ENCODE measurements around the gene NUMB. TPM values are rescaled to one million over a fixed set of nuclear protein-coding genes. Genes with fewer than 3 reads are reported as not detected.
A peak's percentile ranks its signal among the peaks of the same experiment; 100 is the strongest.

NUMB gene
- total RNA-seq, 3 donors from 2014 or later (not counting 1 experiment from before 2014, with no cell fraction given), result 50.0 to 67.4 (median 56.3) TPM

DNA sequence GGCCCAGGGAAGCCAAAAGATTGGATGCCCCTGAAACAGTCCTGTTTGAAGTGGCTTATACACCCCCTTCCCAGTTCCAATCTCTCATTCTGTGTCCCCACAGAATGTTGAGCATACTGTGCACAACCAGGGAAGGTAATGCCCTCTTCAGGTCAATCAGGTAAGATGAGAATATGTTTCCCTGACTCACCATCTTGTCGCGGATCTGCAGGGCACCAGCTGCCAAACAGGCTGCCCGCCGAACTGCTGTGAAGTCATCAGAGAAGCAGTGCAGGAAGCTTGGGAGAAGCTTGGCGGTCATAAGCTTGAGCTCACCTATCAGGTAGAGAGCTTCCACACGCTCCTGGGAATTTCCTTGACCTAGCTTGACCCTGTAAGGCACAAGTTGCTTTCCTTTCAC is 42.0 kb upstream of the NUMB start:
- Histone ChIP-seq H3K27me3 (ENCODE audit: control insufficient read depth, insufficient read depth, low read length) (no peaks in the 10 kb centered on the region), H3K36me3 (ENCODE audit: control insufficient read depth, insufficient read depth, low read length) (peaks cover 15% of the 10 kb centered on the region), H3K4me1 (ENCODE audit: control insufficient read depth, insufficient read depth, low read length) (no peaks in the 10 kb centered on the region), H3K27ac (ENCODE audit: low read length) (no peak overlapping the region), H3K9me3 (ENCODE audit: control insufficient read depth, insufficient read depth, low read length) (no peaks in the 10 kb centered on the region), H3K4me3 (ENCODE audit: low read length) (no peak overlapping the region)
- H3K27ac Mint-ChIP-seq, result no peak overlapping the region
- H3K4me1 Mint-ChIP-seq, result peaks cover 6 to 10% of the 10 kb centered on the region in 2 donors
- H3K27me3 Mint-ChIP-seq (ENCODE audit: low read depth in 2 of 2), result no peaks in the 10 kb centered on the region
- H3K9me3 Mint-ChIP-seq, result no peaks in the 10 kb centered on the region
- no peak overlapping the region for H3K4me3 Mint-ChIP-seq
- DNase-seq (no peak), ATAC-seq (no peak)
- TF ChIP-seq, protein P1, sequence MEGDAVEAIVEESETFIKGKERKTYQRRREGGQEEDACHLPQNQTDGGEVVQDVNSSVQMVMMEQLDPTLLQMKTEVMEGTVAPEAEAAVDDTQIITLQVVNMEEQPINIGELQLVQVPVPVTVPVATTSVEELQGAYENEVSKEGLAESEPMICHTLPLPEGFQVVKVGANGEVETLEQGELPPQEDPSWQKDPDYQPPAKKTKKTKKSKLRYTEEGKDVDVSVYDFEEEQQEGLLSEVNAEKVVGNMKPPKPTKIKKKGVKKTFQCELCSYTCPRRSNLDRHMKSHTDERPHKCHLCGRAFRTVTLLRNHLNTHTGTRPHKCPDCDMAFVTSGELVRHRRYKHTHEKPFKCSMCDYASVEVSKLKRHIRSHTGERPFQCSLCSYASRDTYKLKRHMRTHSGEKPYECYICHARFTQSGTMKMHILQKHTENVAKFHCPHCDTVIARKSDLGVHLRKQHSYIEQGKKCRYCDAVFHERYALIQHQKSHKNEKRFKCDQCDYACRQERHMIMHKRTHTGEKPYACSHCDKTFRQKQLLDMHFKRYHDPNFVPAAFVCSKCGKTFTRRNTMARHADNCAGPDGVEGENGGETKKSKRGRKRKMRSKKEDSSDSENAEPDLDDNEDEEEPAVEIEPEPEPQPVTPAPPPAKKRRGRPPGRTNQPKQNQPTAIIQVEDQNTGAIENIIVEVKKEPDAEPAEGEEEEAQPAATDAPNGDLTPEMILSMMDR (IDR thresholded peaks at IDR 0.05), result no peak
- no peaks in the 10 kb centered on the region for H3K36me3 Mint-ChIP-seq
- intact Hi-C loops (cut with micrococcal nuclease), result no loop called here
- 94% methylated on average over 6 of the region's 6 CpGs for WGBS (ENCODE audit: insufficient coverage)

DNA sequence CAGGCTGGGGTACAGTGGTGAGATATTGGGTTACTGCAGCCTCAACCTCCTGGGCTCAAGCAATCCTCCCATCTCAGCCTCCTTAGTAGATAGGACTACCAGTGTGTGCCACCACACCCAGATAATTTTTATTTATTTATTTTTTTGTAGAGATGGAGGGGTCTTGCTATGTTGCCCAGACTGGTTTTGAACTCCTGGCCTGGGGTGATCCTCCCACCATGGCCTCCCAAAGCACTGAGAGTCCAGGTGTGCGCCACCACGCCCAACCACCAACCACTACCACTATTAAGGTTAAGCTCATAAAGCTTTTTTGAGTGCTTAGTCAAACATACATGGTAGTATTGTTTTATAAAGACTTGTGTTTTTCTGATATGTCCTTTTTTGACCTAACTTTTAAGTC is 36.2 kb upstream of the NUMB start:
- DNase-seq (no peak), ATAC-seq (no peak)
- H3K9me3 ChIP-seq (ENCODE audit: control insufficient read depth, insufficient read depth, low read length), result no peaks in the 10 kb centered on the region
- Mint-ChIP-seq H3K4me1 (peaks cover 40 to 41% of the 10 kb centered on the region in 2 donors), H3K27me3 (ENCODE audit: low read depth in 2 of 2) (no peaks in the 10 kb centered on the region), H3K4me3 (no peak overlapping the region), H3K9me3 (no peaks in the 10 kb centered on the region), H3K36me3 (no peaks in the 10 kb centered on the region), H3K27ac (peak overlapping the region in 1 of 2 donors; percentile 51)
- no peaks in the 10 kb centered on the region for H3K27me3 ChIP-seq (ENCODE audit: control insufficient read depth, insufficient read depth, low read length)
- TF ChIP-seq, protein P1 (IDR thresholded peaks at IDR 0.05), result no peak
- peaks cover 24% of the 10 kb centered on the region for H3K36me3 ChIP-seq (ENCODE audit: control insufficient read depth, insufficient read depth, low read length)
- no CpG with 5 or more reads among the region's 2 CpGs for WGBS (ENCODE audit: insufficient coverage)
- no peak overlapping the region for H3K27ac ChIP-seq (ENCODE audit: low read length)
- no peak overlapping the region for H3K4me3 ChIP-seq (ENCODE audit: low read length)
- intact Hi-C loops (cut with micrococcal nuclease), result no loop called here
- H3K4me1 ChIP-seq (ENCODE audit: control insufficient read depth, insufficient read depth, low read length), result peaks cover 24% of the 10 kb centered on the region

DNA sequence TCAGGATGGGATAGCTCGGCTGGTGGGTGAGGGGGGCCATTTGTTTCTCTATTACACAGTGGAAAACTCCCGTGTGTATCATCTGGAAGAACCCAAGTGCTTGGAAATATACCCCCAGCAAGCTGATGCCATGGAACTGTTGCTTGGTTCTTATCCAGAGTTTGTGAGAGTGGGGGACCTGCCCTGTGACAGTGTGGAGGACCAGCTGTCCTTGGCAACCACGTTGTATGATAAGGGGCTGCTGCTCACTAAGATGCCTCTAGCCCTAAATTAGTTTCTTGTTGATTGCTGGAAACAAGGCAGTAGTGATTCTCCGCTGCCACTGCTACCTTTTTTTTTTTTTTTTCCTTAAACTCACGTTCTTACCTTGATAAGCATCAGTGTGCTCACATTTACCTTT is 34.3 kb upstream of the NUMB start:
- H3K27me3 Mint-ChIP-seq (ENCODE audit: low read depth in 2 of 2), result no peaks in the 10 kb centered on the region
- H3K4me3 Mint-ChIP-seq, result peak overlapping the region; percentile 89
- H3K4me1 ChIP-seq (ENCODE audit: control insufficient read depth, insufficient read depth, low read length), result peaks cover 24% of the 10 kb centered on the region
- no peaks in the 10 kb centered on the region for H3K27me3 ChIP-seq (ENCODE audit: control insufficient read depth, insufficient read depth, low read length)
- TF ChIP-seq, protein P1 (IDR thresholded peaks at IDR 0.05), result no peak
- DNase-seq (no peak), ATAC-seq (no peak)
- H3K27ac Mint-ChIP-seq, result peak overlapping the region; percentile 57 to 88
- intact Hi-C loops (cut with micrococcal nuclease), result no loop called here
- no peak overlapping the region for H3K27ac ChIP-seq (ENCODE audit: low read length)
- no peaks in the 10 kb centered on the region for H3K9me3 ChIP-seq (ENCODE audit: control insufficient read depth, insufficient read depth, low read length)
- H3K4me3 ChIP-seq (ENCODE audit: low read length), result no peak overlapping the region
- peaks cover 36 to 40% of the 10 kb centered on the region in 2 donors for H3K4me1 Mint-ChIP-seq
- no peaks in the 10 kb centered on the region for H3K36me3 Mint-ChIP-seq
- H3K36me3 ChIP-seq (ENCODE audit: control insufficient read depth, insufficient read depth, low read length), result peaks cover 18% of the 10 kb centered on the region
- 79% methylated on average over 4 of the region's 5 CpGs for WGBS (ENCODE audit: insufficient coverage)
- no peaks in the 10 kb centered on the region for H3K9me3 Mint-ChIP-seq

DNA sequence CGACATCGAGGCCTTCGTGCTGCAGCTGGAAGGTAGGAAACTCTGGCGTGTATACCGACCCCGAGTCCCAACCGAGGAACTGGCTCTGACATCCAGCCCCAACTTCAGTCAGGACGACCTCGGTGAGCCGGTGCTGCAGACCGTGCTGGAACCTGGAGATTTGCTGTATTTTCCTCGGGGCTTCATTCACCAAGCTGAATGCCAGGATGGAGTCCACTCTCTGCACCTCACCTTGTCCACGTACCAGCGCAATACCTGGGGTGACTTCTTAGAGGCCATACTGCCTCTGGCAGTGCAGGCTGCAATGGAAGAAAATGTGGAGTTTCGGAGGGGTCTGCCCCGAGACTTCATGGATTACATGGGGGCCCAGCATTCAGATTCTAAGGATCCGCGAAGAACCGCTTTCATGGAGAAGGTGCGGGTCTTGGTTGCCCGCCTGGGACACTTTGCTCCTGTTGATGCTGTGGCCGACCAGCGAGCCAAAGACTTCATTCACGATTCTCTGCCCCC is 33.8 kb upstream of the NUMB start:
- no peaks in the 10 kb centered on the region for H3K27me3 ChIP-seq (ENCODE audit: control insufficient read depth, insufficient read depth, low read length)
- H3K27ac ChIP-seq (ENCODE audit: low read length), result peak overlapping the region; percentile 48
- ATAC-seq (no peak), DNase-seq (no peak)
- peaks cover 36 to 40% of the 10 kb centered on the region in 2 donors for H3K4me1 Mint-ChIP-seq
- no peaks in the 10 kb centered on the region for H3K27me3 Mint-ChIP-seq (ENCODE audit: low read depth in 2 of 2)
- intact Hi-C loops (cut with micrococcal nuclease), result no loop called here
- H3K36me3 ChIP-seq (ENCODE audit: control insufficient read depth, insufficient read depth, low read length), result peaks cover 16% of the 10 kb centered on the region
- TF ChIP-seq, protein P1 (IDR thresholded peaks at IDR 0.05), result no peak
- H3K4me3 ChIP-seq (ENCODE audit: low read length), result peak overlapping the region; percentile 38
- no peaks in the 10 kb centered on the region for H3K9me3 ChIP-seq (ENCODE audit: control insufficient read depth, insufficient read depth, low read length)
- H3K36me3 Mint-ChIP-seq, result no peaks in the 10 kb centered on the region
- WGBS (ENCODE audit: insufficient coverage), result 74% methylated on average over 24 of the region's 24 CpGs
- H3K4me1 ChIP-seq (ENCODE audit: control insufficient read depth, insufficient read depth, low read length), result peaks cover 24% of the 10 kb centered on the region
- peak overlapping the region; percentile 89 for H3K4me3 Mint-ChIP-seq
- peak overlapping the region; percentile 86 to 88 for H3K27ac Mint-ChIP-seq
- H3K9me3 Mint-ChIP-seq, result no peaks in the 10 kb centered on the region

Data from natural killer cell (primary cell).